Skeletal muscle tissue (tissue), 4 donors: Measurements from ENCODE around the gene KCNIP4. TPM values are rescaled to one million over a fixed set of nuclear protein-coding genes. Genes with fewer than 3 reads are reported as not detected.

ENCODE experiments used
- H3K27ac ChIP-seq: one replicate; pipeline ENCODE4 v1.7.0; 2013; ENCODE audit warnings: mild to moderate bottlenecking, low read depth, low read length, inconsistent platforms
- H3K27me3 ChIP-seq, 3 donors: one replicate each; pipeline ENCODE4 v1.7.0; 2013; ENCODE audit warnings: low read length in 3 of 3; ENCODE audit not compliant: control insufficient read depth in 3 of 3, insufficient read depth in 3 of 3
- H3K36me3 ChIP-seq, 3 donors: one replicate each; pipeline ENCODE4 v1.7.0; 2013; ENCODE audit warnings: low read length in 3 of 3; ENCODE audit not compliant: control insufficient read depth in 3 of 3, insufficient read depth in 3 of 3
- H3K4me1 ChIP-seq, 3 donors: one replicate each; pipeline ENCODE4 v1.7.0; 2013; ENCODE audit warnings: low read length in 3 of 3, mild to moderate bottlenecking in 3 of 3; ENCODE audit not compliant: control insufficient read depth in 3 of 3, insufficient read depth in 3 of 3
- H3K4me3 ChIP-seq, 3 donors: one replicate each; pipeline ENCODE4 v1.7.0; 2013; ENCODE audit warnings: low read length in 3 of 3
- H3K9ac ChIP-seq, 3 donors: one replicate each; pipeline ENCODE4 v1.7.0; 2013; ENCODE audit warnings: low read length in 3 of 3, mild to moderate bottlenecking in 3 of 3, moderate library complexity in 2 of 3, low read depth in 1 of 3
- H3K9me3 ChIP-seq, 3 donors: one replicate each; pipeline ENCODE4 v1.7.0; 2013; ENCODE audit warnings: low read length in 3 of 3; ENCODE audit not compliant: control insufficient read depth in 3 of 3
- total RNA-seq: library from RNA; depleted of rRNA; stranded (reverse); fragments of >200 nt; gene quantifications from one replicate; pipeline ENCODE4 v1.2.3, GENCODE V29; 2014
- donor health status: Osteomylitis.

The KCNIP4 gene
- total RNA-seq, 1 donor from 2014 or later = 0.52 TPM

DNA sequence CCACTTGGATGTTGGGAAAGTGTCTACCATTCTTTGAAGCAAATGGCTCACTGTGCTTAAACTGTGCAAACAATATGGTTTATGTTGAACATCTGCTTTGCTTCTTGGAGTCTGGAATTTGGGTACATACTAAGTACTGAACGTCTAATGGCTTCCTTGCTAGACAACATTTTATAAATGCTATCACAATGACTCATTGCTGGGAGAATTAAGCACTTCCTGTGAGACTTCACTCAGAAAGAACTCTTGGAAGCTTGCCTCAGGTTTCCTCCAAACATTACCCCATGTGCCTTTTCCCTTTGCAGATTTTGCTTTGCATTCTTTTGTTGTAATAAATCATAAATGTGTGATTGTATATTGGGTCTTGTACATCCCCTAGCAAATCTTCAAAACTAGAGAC lies 1108.6 kb downstream of the KCNIP4 start:
- Histone ChIP-seq H3K4me1 (no peaks in the 10 kb centered on the region), H3K9ac (no peak overlapping the region), H3K27me3 (no peaks in the 10 kb centered on the region), H3K36me3 (no peaks in the 10 kb centered on the region), H3K9me3 (peaks cover 0 to 3% (median 0%) of the 10 kb centered on the region in 3 donors), H3K27ac (no peak overlapping the region), H3K4me3 (no peak overlapping the region)

DNA sequence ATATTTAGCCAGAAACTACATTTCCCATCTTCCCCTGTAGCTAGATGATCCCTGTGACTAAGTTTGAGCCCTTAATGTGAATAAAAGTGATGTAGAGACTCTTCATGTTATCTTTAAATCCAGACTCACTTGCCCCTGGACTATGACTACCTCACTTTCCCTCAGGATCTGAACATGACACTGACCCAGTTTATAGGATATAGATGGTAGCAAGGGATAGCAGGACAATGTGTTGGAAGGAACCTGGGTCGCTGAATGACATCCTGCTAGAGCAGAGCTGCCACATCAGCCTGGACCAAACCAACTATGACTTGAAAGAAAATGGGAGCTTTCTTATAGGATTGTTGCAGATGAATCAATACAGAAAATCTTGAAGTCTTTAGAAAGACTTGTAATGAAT lies 1110.1 kb downstream of the KCNIP4 start:
- H3K9ac ChIP-seq = no peak overlapping the region
- no peak overlapping the region for H3K4me3 ChIP-seq
- H3K4me1 ChIP-seq = no peaks in the 10 kb centered on the region
- H3K27ac ChIP-seq = no peak overlapping the region
- no peaks in the 10 kb centered on the region for H3K36me3 ChIP-seq
- H3K9me3 ChIP-seq = peaks cover 0 to 5% (median 0%) of the 10 kb centered on the region in 3 donors
- H3K27me3 ChIP-seq = no peaks in the 10 kb centered on the region

DNA sequence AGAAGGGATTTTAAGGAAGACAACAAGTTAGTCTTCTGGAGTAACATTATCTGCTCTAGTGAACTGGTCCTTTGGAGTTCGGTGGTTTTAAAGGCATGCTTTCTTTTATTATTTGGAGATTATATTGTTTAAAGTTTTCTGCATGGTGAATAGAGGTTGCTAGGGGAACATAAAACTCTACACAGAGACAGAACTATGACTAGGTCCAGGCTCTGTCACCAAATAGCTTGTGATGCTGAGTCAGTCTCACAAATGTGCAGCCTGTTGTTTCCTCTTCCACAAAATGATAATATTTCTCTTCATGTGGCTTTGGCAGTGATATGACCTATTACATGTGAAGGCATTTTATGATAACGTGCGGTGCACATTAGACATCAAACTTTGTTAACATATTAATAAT lies 1115.7 kb downstream of the KCNIP4 start:
- no peak overlapping the region for H3K9ac ChIP-seq
- no peaks in the 10 kb centered on the region for H3K4me1 ChIP-seq
- H3K4me3 ChIP-seq = no peak overlapping the region
- H3K9me3 ChIP-seq = peaks cover 0 to 5% (median 0%) of the 10 kb centered on the region in 3 donors
- no peaks in the 10 kb centered on the region for H3K36me3 ChIP-seq
- no peaks in the 10 kb centered on the region for H3K27me3 ChIP-seq
- no peak overlapping the region for H3K27ac ChIP-seq

DNA sequence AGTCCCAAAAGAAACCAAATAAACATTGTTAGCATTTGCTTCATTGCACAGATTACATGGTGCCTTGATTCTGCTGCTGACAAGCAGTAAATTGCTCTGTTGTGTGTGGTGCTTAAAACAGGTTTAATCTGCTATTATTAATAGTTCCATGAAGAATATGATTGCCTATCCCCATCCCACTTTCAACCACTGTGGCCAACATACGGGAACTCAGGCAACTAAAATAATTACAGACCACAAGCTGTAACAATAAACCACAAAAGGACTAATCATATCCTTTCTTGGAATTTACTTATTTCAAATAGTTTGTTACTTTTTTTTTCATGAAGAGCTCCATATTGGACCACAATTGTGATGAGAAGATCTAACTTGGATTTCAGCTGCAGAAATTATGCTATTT lies 1116.8 kb downstream of the KCNIP4 start:
- no peaks in the 10 kb centered on the region for H3K36me3 ChIP-seq
- no peak overlapping the region for H3K27ac ChIP-seq
- no peak overlapping the region for H3K9ac ChIP-seq
- H3K9me3 ChIP-seq = peaks cover 0 to 5% (median 0%) of the 10 kb centered on the region in 3 donors
- no peaks in the 10 kb centered on the region for H3K27me3 ChIP-seq
- H3K4me1 ChIP-seq = no peaks in the 10 kb centered on the region
- H3K4me3 ChIP-seq = no peak overlapping the region

DNA sequence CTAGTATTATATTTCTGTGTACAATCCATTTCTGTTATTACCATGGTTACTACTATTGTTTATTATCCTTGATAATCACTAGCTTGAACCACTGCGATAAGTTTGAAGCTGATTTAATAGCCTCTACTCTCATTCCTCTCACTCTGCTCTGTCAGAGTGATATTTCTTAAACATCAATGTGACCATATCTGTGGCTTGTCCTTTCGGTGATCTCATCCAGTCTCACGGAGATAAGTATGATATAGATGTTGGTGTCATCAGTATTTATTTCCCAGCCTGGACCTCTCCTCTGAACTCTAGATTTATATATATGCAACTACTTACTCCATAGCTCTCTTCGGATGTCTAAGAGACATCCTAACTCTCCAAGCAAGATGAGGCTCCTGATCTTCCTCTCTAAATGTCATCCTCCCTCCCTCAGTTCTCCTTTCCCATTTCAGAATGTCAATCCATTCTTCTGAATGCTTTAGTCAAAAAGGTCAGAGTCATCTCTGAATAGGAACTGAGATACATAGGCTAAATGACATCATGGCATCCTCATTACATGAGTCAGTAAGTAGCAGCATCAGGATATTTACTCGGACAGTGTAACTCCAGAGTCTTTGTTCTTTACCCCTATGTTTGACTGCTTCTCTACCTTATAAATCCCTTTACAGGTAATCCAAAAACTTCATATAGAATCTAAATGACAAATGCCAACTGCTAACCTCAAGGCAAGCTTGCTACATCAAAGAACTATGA lies 1118.8 kb downstream of the KCNIP4 start:
- no peaks in the 10 kb centered on the region for H3K27me3 ChIP-seq
- H3K27ac ChIP-seq = no peak overlapping the region
- H3K9me3 ChIP-seq = peaks cover 0 to 2% (median 0%) of the 10 kb centered on the region in 3 donors
- no peaks in the 10 kb centered on the region for H3K36me3 ChIP-seq
- H3K9ac ChIP-seq = no peak overlapping the region
- no peak overlapping the region for H3K4me3 ChIP-seq
- H3K4me1 ChIP-seq = no peaks in the 10 kb centered on the region

DNA sequence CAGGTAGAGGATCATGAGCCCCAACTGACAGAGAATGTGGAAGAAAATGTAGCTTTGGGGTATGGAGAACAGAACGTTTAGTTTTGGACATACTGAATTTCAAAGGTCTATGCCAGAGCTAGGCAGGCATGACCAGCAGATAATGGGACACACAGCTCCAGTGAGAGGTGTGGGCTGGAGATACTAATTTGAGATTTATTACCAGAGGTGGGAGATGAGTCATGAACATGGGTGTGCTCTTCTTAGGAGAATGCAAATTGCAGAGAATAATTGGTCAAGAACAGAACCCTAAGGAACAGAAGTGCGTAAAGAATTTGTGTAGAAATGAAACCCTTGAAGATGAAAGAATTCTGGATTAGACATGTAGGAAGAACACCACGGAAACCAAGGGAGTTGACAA lies 1123.1 kb downstream of the KCNIP4 start:
- Histone ChIP-seq H3K27ac (no peak overlapping the region), H3K27me3 (no peaks in the 10 kb centered on the region), H3K36me3 (no peaks in the 10 kb centered on the region), H3K9ac (no peak overlapping the region), H3K9me3 (no peaks in the 10 kb centered on the region), H3K4me1 (no peaks in the 10 kb centered on the region), H3K4me3 (no peak overlapping the region)

DNA sequence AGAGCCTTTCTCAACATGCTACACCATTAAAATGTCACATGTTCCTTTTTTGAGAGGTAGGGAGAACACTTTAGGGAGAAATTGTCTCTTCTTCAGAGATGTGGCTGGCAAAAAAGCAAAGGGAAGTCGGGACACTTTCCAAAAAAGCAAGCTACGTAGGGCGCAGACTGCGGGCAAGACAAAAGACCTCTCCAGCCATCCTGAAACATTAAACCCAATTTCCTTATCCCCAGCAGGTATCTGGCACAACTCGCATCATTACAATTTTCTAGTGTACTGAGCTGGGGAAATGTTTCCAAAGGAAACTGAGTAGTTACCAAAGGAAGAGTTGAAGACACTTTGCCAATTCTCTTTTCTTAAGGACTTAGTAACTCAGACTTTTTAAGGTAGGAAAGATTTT lies 1132.3 kb downstream of the KCNIP4 start:
- Histone ChIP-seq H3K4me3 (no peak overlapping the region), H3K9me3 (no peaks in the 10 kb centered on the region), H3K36me3 (no peaks in the 10 kb centered on the region), H3K27me3 (no peaks in the 10 kb centered on the region), H3K4me1 (no peaks in the 10 kb centered on the region), H3K9ac (no peak overlapping the region), H3K27ac (no peak overlapping the region)

DNA sequence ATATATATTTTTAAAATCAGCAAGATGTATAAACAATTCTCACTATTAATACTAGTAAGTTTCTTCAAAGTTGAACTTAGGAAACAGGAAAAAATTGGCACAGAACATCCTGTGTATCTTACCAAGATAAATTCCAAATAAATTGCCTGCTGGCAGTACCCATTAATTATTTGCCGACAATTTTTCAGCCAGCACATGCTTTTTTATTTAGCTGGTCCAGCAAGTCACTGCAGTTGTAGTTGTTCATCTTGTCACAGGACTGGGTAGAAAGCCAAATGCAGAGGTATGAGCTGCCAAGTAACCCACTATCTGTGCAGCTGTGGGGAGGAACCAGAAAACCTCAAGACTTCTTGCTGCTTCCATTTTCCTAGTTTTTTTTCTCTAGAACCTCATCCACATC lies 1134.9 kb downstream of the KCNIP4 start:
- no peaks in the 10 kb centered on the region for H3K4me1 ChIP-seq
- H3K4me3 ChIP-seq = no peak overlapping the region
- no peak overlapping the region for H3K27ac ChIP-seq
- H3K36me3 ChIP-seq = no peaks in the 10 kb centered on the region
- H3K9ac ChIP-seq = no peak overlapping the region
- no peaks in the 10 kb centered on the region for H3K27me3 ChIP-seq
- H3K9me3 ChIP-seq = no peaks in the 10 kb centered on the region

DNA sequence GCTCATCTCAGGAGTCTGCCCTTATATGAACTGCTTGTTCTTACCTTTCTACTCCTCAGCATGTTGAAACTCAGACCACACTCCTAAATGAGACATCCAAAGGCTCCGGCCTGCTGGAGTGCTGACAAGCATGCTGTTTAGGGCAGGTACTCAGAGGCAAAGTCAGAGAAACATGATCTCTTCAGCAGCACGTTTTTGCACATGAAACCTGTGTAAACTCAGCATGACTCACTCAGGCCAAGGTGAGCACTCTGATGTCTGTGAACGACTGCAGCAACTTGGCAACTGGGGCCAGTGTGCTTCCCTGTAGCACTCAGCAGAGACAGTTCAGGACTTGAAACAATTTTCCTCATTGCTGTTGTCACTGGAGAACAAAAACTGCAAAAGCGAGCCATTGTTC lies 1138.8 kb downstream of the KCNIP4 start:
- Histone ChIP-seq H3K9me3 (no peaks in the 10 kb centered on the region), H3K36me3 (no peaks in the 10 kb centered on the region), H3K27ac (no peak overlapping the region), H3K4me1 (no peaks in the 10 kb centered on the region), H3K4me3 (no peak overlapping the region), H3K9ac (no peak overlapping the region), H3K27me3 (no peaks in the 10 kb centered on the region)

DNA sequence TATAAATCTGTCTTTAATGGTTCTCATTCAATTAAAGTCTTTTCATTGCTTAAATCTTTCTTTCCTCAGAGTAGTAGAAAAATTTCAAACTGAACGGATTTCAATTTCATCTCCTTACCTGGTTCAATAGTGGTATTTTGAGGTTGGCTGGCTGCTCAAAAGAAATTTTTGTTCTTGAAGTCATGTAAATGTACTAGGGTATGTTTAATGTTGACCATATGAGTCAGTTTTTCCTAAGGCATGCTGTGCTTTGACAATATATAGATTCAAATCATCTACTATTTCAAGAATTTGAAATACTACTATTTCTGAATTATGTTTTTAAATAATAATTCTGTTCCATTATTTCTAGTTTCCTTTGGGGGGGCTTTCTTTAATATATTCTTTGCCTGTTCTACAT lies 1142.9 kb downstream of the KCNIP4 start:
- Histone ChIP-seq H3K27me3 (no peaks in the 10 kb centered on the region), H3K4me1 (no peaks in the 10 kb centered on the region), H3K9ac (no peak overlapping the region), H3K27ac (no peak overlapping the region), H3K4me3 (no peak overlapping the region), H3K36me3 (no peaks in the 10 kb centered on the region), H3K9me3 (peaks cover 0 to 1% (median 0%) of the 10 kb centered on the region in 3 donors)
